Measurements from ENCODE around the gene CDH4.

The CDH4 gene

DNA sequence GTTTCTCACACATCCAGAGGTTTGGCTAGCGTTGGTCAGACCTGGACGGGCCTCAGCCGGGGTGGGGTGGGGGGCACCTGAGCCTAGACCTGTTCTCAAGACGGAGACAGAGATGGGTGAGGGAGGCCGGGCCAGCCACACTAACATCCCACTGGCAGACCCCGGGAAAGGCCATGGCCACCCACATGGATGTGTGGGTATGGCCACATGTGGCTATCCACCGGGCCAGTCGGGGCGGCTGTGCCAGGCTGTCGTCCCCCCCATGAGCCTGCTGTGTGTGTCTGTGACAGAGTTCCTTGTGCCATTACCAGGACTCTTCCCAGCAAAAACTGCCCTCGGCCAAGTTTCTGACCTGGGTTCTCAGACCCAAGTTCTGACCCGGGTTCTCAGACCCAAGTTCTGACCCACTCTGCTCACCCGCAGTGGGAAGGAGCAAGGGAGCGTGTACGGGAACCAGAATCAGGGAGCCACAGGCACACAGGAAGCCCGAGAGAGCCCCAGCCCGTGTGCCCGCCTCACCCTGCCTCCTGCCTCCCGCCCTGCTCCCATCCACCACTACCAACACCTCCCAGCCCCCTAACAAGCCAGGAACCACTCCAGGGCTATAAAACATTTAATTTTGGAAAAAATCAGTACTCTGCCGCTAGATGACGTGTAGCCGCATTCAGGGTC, 558.1 kb downstream of the CDH4 start:
- Histone ChIP-seq H3F3A (ENCODE audit: insufficient read depth) (no peaks in the 10 kb centered on the region), H3K4me2 (ENCODE audit: low read depth, low read length, poor library complexity, severe bottlenecking) (no peak overlapping the region), H4K20me1 (ENCODE audit: low read depth, low read length) (no peaks in the 10 kb centered on the region), H3K9me2 (replicated peaks; ENCODE audit: insufficient read depth, low read length) (no peaks in the 10 kb centered on the region), H3K9me3 (ENCODE audit: insufficient read depth, low read length) (no peaks in the 10 kb centered on the region), H3K4me3 (ENCODE audit: insufficient read depth, low read length, poor library complexity, severe bottlenecking) (no peak overlapping the region), H3K36me3 (ENCODE audit: low read length) (no peaks in the 10 kb centered on the region), H3K9ac (ENCODE audit: low read length) (no peak overlapping the region), H3K27ac (ENCODE audit: low read depth, low read length) (no peak overlapping the region), H3K79me2 (ENCODE audit: insufficient read depth, low read length) (no peaks in the 10 kb centered on the region), H2AFZ (ENCODE audit: low read depth, low read length, severe bottlenecking) (no peak overlapping the region), H3K27me3 (ENCODE audit: low read length) (no peaks in the 10 kb centered on the region)
- no peak for TF ChIP-seq EZH2phosphoT487 (conservative IDR thresholded peaks at IDR 0.05; ENCODE audit: low read length)
- TF ChIP-seq, protein P1, sequence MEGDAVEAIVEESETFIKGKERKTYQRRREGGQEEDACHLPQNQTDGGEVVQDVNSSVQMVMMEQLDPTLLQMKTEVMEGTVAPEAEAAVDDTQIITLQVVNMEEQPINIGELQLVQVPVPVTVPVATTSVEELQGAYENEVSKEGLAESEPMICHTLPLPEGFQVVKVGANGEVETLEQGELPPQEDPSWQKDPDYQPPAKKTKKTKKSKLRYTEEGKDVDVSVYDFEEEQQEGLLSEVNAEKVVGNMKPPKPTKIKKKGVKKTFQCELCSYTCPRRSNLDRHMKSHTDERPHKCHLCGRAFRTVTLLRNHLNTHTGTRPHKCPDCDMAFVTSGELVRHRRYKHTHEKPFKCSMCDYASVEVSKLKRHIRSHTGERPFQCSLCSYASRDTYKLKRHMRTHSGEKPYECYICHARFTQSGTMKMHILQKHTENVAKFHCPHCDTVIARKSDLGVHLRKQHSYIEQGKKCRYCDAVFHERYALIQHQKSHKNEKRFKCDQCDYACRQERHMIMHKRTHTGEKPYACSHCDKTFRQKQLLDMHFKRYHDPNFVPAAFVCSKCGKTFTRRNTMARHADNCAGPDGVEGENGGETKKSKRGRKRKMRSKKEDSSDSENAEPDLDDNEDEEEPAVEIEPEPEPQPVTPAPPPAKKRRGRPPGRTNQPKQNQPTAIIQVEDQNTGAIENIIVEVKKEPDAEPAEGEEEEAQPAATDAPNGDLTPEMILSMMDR (IDR thresholded peaks at IDR 0.05; ENCODE audit: insufficient read depth, low read length, poor library complexity, severe bottlenecking), result no peak

DNA sequence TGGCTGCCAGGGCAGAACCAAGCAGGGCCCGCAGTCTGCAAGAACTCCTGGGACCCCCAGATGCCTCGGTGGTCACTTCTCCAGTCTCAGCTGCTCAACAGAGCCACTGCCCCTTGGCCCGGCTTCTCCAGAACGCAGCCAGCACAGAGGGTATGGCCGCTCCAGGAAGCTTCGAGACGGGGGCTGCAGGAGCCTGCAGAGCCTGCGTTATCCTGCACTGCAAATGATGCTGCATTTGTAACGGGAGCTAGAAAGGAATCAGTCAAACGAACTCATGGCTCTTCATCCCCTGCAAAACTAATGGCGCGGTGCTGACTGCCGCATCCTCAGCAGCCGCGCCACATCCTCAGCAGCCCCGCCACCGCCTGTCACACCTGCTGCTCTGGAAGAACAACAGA, 558.7 kb downstream of the CDH4 start:
- Histone ChIP-seq H3F3A (ENCODE audit: insufficient read depth) (no peaks in the 10 kb centered on the region), H3K9me3 (ENCODE audit: insufficient read depth, low read length) (no peaks in the 10 kb centered on the region), H3K9me2 (replicated peaks; ENCODE audit: insufficient read depth, low read length) (no peaks in the 10 kb centered on the region), H3K27ac (ENCODE audit: low read depth, low read length) (no peak overlapping the region), H4K20me1 (ENCODE audit: low read depth, low read length) (no peaks in the 10 kb centered on the region), H3K9ac (ENCODE audit: low read length) (no peak overlapping the region), H2AFZ (ENCODE audit: low read depth, low read length, severe bottlenecking) (no peak overlapping the region), H3K4me3 (ENCODE audit: insufficient read depth, low read length, poor library complexity, severe bottlenecking) (no peak overlapping the region), H3K27me3 (ENCODE audit: low read length) (no peaks in the 10 kb centered on the region), H3K79me2 (ENCODE audit: insufficient read depth, low read length) (no peaks in the 10 kb centered on the region), H3K36me3 (ENCODE audit: low read length) (no peaks in the 10 kb centered on the region), H3K4me2 (ENCODE audit: low read depth, low read length, poor library complexity, severe bottlenecking) (no peak overlapping the region)
- TF ChIP-seq, protein P1 (IDR thresholded peaks at IDR 0.05; ENCODE audit: insufficient read depth, low read length, poor library complexity, severe bottlenecking), result no peak
- TF ChIP-seq EZH2phosphoT487 (conservative IDR thresholded peaks at IDR 0.05; ENCODE audit: low read length), result no peak

DNA sequence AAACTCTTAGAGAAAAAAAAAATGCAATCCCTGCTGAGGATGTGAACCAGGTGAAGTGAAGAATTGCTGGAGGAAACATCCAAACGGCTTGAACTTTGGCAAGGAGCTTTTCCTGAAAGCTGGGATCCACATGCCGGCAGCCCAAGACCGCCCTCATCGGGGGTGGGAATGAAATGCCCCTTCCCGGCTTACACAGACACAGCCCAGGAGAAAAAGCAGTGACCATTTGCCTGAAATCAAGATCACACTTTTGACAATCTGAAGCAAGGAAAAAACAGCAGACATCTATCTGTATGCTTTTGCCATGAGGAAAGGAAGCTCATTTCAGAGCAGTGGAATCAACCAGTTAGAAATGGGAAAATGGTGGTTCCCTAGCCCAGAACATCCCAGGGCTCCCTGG, 559.1 kb downstream of the CDH4 start:
- H3K27ac ChIP-seq (ENCODE audit: low read depth, low read length), result no peak overlapping the region
- H3K27me3 ChIP-seq (ENCODE audit: low read length), result no peaks in the 10 kb centered on the region
- H4K20me1 ChIP-seq (ENCODE audit: low read depth, low read length), result no peaks in the 10 kb centered on the region
- H3K36me3 ChIP-seq (ENCODE audit: low read length), result no peaks in the 10 kb centered on the region
- H3F3A ChIP-seq (ENCODE audit: insufficient read depth), result no peaks in the 10 kb centered on the region
- H2AFZ ChIP-seq (ENCODE audit: low read depth, low read length, severe bottlenecking), result no peak overlapping the region
- TF ChIP-seq, protein P1 (IDR thresholded peaks at IDR 0.05; ENCODE audit: insufficient read depth, low read length, poor library complexity, severe bottlenecking), result no peak
- no peak for TF ChIP-seq EZH2phosphoT487 (conservative IDR thresholded peaks at IDR 0.05; ENCODE audit: low read length)
- H3K9ac ChIP-seq (ENCODE audit: low read length), result no peak overlapping the region
- no peaks in the 10 kb centered on the region for H3K9me3 ChIP-seq (ENCODE audit: insufficient read depth, low read length)
- no peak overlapping the region for H3K4me3 ChIP-seq (ENCODE audit: insufficient read depth, low read length, poor library complexity, severe bottlenecking)
- no peak overlapping the region for H3K4me2 ChIP-seq (ENCODE audit: low read depth, low read length, poor library complexity, severe bottlenecking)
- no peaks in the 10 kb centered on the region for H3K9me2 ChIP-seq (replicated peaks; ENCODE audit: insufficient read depth, low read length)
- H3K79me2 ChIP-seq (ENCODE audit: insufficient read depth, low read length), result no peaks in the 10 kb centered on the region
